HG03175 (cell line): ENCODE data around the gene MICOS13.

Experiments used
- ATAC-seq: cut with Tn5 transposase; IDR thresholded peaks from one replicate; pipeline ENCODE4 v1.9.1; 2021; ENCODE audit warnings: mild to moderate bottlenecking, moderate library complexity; ENCODE audit not compliant: unreplicated experiment

The MICOS13 gene

DNA sequence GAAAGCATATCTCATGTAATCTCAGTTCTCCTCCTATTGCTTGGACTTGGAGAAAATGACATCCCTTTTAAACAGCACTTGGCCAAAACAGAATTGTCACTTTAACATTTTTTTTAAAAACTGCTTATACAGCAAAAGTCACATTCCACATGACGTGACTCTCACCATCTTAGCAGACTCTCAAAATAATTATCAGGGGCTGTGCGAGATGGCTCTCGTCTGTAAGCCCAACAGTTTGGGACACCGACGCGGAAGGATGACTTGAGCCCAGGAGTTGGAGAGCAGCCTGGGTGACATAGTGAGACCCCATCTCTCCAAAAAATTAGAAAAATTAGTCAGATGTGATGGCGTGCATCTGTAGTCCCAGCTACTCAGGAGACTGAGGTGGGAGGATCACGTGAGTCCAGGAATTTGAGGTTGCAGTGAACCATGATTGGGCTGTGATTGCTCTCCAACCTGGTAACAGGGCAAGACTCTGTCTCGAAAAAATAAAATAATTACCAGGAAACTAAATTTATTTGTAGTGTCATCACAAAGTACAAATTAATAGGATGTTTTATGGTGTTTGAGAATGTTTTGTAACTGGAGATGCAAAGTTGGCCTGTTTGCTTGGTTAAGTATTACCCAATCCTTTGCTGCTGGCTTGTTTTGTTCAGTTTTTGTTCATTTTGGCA is 48.6 kb downstream of the MICOS13 start:
- ATAC-seq = no peak

- no peak for ATAC-seq
Measured at GRCh38 chr19:5628919-5629481, 51.3 kb downstream of the MICOS13 start.

GRCh38 chr19:5628461-5628860 is 51.9 kb downstream of the MICOS13 start:
- ATAC-seq = no peak
